DND-41 (cell line): ENCODE results near the gene ETFB.

Experiments used
- CTCF ChIP-seq: IDR thresholded peaks from 2 replicates; pipeline ENCODE4 v1.5.1; 2012; ENCODE audit warnings: borderline replicate concordance, low read length, moderate library complexity, mild to moderate bottlenecking; ENCODE audit not compliant: poor library complexity, severe bottlenecking; ENCODE audit errors: extremely low read depth
- EZH2 ChIP-seq: IDR thresholded peaks from 3 replicates; pipeline ENCODE4 v1.6.1; 2012; ENCODE audit warnings: borderline replicate concordance, low read depth, mild to moderate bottlenecking, moderate library complexity, low read length, inconsistent platforms; ENCODE audit not compliant: severe bottlenecking

- TF ChIP-seq CTCF (no peak), EZH2 (no peak)
These were observed 39.7 kb downstream of the ETFB start for GRCh38 chr19:51326216-51327065.
